ENCODE measurements around the gene NRN1L. TPM values are rescaled to one million over a fixed set of nuclear protein-coding genes. Genes with fewer than 3 reads are reported as not detected.

The NRN1L gene
- total RNA-seq: not detected in 2 replicates

GRCh38 chr16:67884684-67885083, at the start of gene NRN1L:
Gene NRN1L, plus strand, starts transcription at chr16:67884885. Its CDS starts 19 bp downstream, at chr16:67884904.

GRCh38 chr16:67841816-67842508, 42.7 kb upstream of the NRN1L start, which contains the start of gene THAP11:
Gene THAP11, plus strand, starts transcription at chr16:67842320. Its CDS starts 235 bp downstream, at chr16:67842555.

GRCh38 chr16:67846320-67847063, 38.2 kb upstream of the NRN1L start, which contains the start of gene NUTF2:
Gene NUTF2, plus strand, starts transcription at chr16:67846933. Its CDS starts 18,198 bp downstream, at chr16:67865131.

GRCh38 chr16:67847064-67847861, 37.4 kb upstream of the NRN1L start, which contains the start of gene CENPT:
Gene CENPT, minus strand, starts transcription at chr16:67847693. Its CDS starts 13,834 bp downstream, at chr16:67833859.

GRCh38 chr16:67872631-67873434, 11.9 kb upstream of the NRN1L start, which contains the start of gene EDC4:
Gene EDC4, plus strand, starts transcription at chr16:67873052. Its CDS starts 210 bp downstream, at chr16:67873262.

GRCh38 chr16:67892899-67893742, 8.4 kb downstream of the NRN1L start, which contains the start of gene PSKH1:
Gene PSKH1, plus strand, starts transcription at chr16:67893254. Its CDS starts 15,496 bp downstream, at chr16:67908750.

GRCh38 chr16:67931712-67932461, 47.2 kb downstream of the NRN1L start, which contains the start of gene CTRL:
Gene CTRL, minus strand, starts transcription at chr16:67931862. Its CDS starts 10 bp downstream, at chr16:67931852.

Other genes starting within 250 kb of the NRN1L start
- 0.19 and 0.26 TPM in 2 replicates for gene CARMIL2, start 239.7 kb upstream of the NRN1L start, total RNA-seq
- gene ACD, start 224.6 kb upstream of the NRN1L start, total RNA-seq: 9.6 and 13.7 TPM in 2 replicates
- 2.5 and 3.4 TPM in 2 replicates for gene PARD6A, start 223.9 kb upstream of the NRN1L start, total RNA-seq
- 17.7 and 19.7 TPM in 2 replicates for gene ENKD1, start 218.1 kb upstream of the NRN1L start, total RNA-seq
- gene C16orf86, start 218.1 kb upstream of the NRN1L start, total RNA-seq: 3.9 and 4.8 TPM in 2 replicates
- gene GFOD2, start 165.6 kb upstream of the NRN1L start, total RNA-seq: 13.8 and 15.2 TPM in 2 replicates
- gene RANBP10, start 78.3 kb upstream of the NRN1L start, total RNA-seq: 3.6 and 4.7 TPM in 2 replicates
- 0.99 and 1.1 TPM in 2 replicates for gene TSNAXIP1, start 78.0 kb upstream of the NRN1L start, total RNA-seq
- gene THAP11, start 42.6 kb upstream of the NRN1L start, total RNA-seq: 27.5 and 28.2 TPM in 2 replicates
- 119 and 132 TPM in 2 replicates for gene NUTF2, start 38.0 kb upstream of the NRN1L start, total RNA-seq
- 20.6 and 27.5 TPM in 2 replicates for gene CENPT, start 37.2 kb upstream of the NRN1L start, total RNA-seq
- gene EDC4, start 11.8 kb upstream of the NRN1L start, total RNA-seq: 55.0 and 55.4 TPM in 2 replicates
- gene PSKH1, start 8.4 kb downstream of the NRN1L start, total RNA-seq: 14.0 and 16.2 TPM in 2 replicates
- gene CTRL, start 47.0 kb downstream of the NRN1L start, total RNA-seq: 0.66 and 0.75 TPM in 2 replicates
- 61.7 and 76.1 TPM in 2 replicates for gene PSMB10, start 52.0 kb downstream of the NRN1L start, total RNA-seq
- 6.0 and 8.2 TPM in 2 replicates for gene LCAT, start 59.2 kb downstream of the NRN1L start, total RNA-seq
- gene SLC12A4, start 83.8 kb downstream of the NRN1L start, total RNA-seq: 97.6 and 138 TPM in 2 replicates
- gene DPEP3, start 95.6 kb downstream of the NRN1L start, total RNA-seq: not detected in 2 replicates
- gene DPEP2, start 114.6 kb downstream of the NRN1L start, total RNA-seq: not detected in 2 replicates
- gene DPEP2NB, start 131.0 kb downstream of the NRN1L start, total RNA-seq: not detected in 2 replicates
- gene DDX28, start 138.3 kb downstream of the NRN1L start, total RNA-seq: 7.2 and 9.0 TPM in 2 replicates
- gene DUS2, start 138.4 kb downstream of the NRN1L start, total RNA-seq: 13.2 and 18.0 TPM in 2 replicates
- 7.8 and 9.6 TPM in 2 replicates for gene NFATC3, start 200.5 kb downstream of the NRN1L start, total RNA-seq